Erythroblast (primary cell): ENCODE data around the gene TSPAN16.

Experiments used
- DNase-seq, 2 experiments: peaks; one replicate each; lab custom pipeline; 2025; lab: John Stamatoyannopoulos, UW
- GATA1 ChIP-seq: IDR thresholded peaks from 2 replicates; pipeline ENCODE4 v1.6.1; 2011; ENCODE audit warnings: low read depth, mild to moderate bottlenecking, control low read depth, low read length, moderate library complexity
- POLR2A ChIP-seq: IDR thresholded peaks from 2 replicates; pipeline ENCODE4 v1.6.1; 2011; ENCODE audit warnings: mild to moderate bottlenecking, low read length

TSPAN16 gene, protein sequence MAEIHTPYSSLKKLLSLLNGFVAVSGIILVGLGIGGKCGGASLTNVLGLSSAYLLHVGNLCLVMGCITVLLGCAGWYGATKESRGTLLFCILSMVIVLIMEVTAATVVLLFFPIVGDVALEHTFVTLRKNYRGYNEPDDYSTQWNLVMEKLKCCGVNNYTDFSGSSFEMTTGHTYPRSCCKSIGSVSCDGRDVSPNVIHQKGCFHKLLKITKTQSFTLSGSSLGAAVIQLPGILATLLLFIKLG

DNA sequence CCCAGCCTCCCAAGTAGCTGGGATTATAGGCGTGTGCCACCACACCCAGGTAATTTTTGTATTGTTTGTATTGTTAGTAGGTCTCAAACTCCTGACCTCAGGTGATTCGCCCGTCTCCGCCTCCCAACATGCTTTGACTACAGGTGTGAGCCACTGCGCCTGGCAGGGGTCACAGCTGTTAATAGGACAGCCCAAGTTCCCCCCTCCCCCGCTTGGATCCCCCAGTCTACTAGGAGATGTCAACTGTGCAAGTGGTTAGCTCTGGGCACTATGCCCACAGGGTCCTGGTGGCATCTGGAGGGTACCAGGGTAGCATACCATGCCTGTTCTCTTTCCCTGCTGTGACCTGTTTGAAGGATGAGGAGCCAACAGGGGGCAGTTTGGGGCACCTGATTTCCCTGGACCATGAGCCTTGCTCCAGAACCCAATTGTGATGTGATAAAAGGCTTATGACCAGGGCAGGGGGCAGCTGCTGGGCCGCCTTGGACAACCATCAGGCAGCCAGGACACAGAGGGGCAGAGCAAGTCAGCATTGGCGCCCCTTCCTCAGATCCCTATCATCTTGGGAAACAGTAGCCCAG lies at the start of gene TSPAN16:
Gene TSPAN16, plus strand, starts transcription at position 496 of the 581 bp plus-strand sequence. CDS start 138 bp downstream, outside the sequence.
- TF ChIP-seq POLR2A (no peak), GATA1 (no peak)
- DNase-seq: no peak

DNA sequence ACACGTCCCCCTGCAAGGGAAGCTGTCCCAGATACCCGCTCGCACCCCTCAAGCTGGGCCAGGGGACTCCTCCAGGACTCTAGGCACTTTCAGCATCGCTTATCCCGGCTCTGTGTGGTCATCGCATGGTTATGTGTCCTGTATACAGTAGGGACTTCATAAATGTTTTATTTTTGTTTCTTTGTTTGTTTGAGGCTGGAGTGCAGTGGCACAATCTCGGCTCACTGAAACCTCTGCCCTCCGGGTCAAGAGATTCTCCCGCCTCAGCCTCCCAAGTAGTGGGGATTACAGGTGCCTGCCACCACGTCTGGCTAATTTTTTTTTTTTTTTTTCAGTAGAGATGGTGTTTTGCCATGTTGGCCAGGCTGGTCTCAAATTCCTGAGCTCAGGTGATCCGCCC lies 49.0 kb upstream of the TSPAN16 start:
- TF ChIP-seq GATA1 (no peak), POLR2A (no peak)
- DNase-seq: no peak

DNA sequence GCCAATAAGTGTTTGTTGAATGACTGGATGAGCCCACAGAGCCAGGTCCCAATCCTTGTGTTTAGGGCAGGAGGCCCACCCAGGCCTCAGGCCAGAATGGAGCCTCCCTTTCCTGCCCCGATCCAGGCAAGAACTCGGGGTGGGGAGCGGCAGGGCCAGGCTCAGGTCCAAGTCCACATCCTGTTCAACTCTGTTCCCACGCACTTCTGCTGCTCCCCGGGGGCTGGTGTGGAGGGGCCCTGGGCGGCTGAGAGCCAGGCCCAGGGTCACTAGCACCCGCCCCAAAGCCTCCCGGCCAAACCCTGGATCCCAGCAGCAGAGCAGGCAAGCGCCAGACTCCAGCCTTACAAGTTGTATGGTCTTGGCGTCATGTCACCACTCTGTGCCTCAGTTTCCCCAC lies 48.6 kb upstream of the TSPAN16 start:
- TF ChIP-seq GATA1 (no peak), POLR2A (no peak)
- DNase-seq: no peak

DNA sequence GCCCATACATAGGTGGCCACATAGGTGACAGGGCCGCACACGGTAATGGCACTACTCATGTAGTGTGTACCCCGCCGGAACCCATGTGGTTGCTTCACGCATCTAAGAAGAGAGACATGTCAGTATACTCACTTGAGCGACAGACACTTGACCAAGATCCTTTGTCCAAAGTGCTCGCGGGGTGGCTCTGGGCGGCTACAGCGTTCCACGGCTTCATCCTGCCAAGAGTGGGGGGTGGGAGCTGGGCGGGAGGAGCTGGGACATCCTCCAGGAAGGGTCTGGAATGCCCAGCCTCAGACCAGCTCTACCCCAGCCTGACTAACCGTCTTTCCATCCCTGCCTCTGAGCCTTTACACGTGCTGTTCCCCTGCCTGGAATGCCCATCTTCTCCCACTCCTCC lies 48.0 kb upstream of the TSPAN16 start:
- TF ChIP-seq GATA1 (no peak), POLR2A (no peak)
- no peak for DNase-seq

DNA sequence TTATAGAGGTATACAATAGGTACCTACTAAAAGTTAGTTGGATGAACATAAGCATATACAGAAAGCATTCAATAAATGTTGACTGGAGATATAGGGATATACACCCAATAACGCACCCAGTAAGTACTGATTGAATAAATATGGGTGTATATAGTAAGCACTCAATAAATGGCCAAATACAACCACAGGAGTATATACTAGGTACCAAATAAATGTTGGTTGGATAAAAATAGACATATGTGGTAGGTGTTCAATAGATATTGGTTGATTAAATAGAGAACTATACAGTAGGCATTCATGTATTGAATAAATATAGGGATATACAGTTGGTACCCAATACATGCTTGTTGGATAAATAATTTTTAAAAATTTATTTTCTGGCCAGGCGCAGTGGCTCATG lies 47.1 kb upstream of the TSPAN16 start:
- TF ChIP-seq POLR2A (no peak), GATA1 (no peak)
- no peak for DNase-seq

DNA sequence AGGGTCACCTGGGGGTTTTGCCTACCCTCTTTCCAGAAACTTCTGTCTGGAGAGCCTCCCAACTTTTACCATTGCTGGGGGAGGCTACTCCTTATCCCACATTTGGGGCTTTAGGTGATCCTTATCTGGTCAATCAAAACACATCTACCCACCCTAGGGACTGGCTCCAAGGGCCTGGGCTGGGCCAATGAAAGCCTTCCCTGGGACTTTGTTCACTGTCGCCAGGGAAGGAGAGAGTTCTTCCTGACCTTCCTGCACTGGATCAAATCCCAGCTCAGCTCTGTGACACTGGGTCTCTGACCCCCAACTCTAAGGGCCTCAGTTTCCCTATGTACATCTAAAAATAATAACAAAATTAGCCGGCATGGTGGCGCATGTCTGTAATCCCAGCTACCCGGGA lies 44.7 kb upstream of the TSPAN16 start:
- DNase-seq: no peak
- no peak for TF ChIP-seq POLR2A
- TF ChIP-seq GATA1: no peak

DNA sequence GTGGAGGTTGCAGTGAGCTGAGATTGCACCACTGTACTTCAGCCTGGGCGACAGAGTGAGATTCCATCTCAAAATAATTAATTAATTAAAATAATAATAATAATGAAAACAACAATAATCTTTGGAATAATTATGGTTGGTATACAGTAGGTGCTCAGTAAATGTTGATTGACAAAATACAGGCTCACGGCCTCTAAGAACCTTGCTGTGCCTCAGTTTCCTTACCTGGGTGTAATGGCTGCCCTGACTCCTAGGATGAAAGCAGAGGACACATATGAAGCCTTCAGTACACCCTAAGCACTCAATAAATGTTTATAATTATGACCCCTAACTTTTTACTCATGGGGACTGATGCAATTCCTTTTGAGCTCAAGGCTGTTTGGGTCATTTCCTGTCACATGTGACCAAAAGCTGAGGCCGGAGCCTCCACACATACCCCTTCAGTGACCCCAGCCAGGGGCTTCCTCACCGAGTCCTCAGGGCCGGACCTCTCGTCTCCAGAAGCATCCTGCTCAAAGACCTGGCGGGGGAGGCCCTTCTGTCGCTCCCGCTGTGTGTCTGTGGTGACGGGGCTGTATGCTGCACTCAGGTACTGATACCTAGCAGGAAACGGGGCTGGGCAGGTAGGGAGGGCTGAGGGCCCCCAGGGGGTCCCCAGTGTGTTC lies 44.2 kb upstream of the TSPAN16 start:
- no peak for TF ChIP-seq POLR2A
- TF ChIP-seq GATA1: no peak
- DNase-seq: no peak

DNA sequence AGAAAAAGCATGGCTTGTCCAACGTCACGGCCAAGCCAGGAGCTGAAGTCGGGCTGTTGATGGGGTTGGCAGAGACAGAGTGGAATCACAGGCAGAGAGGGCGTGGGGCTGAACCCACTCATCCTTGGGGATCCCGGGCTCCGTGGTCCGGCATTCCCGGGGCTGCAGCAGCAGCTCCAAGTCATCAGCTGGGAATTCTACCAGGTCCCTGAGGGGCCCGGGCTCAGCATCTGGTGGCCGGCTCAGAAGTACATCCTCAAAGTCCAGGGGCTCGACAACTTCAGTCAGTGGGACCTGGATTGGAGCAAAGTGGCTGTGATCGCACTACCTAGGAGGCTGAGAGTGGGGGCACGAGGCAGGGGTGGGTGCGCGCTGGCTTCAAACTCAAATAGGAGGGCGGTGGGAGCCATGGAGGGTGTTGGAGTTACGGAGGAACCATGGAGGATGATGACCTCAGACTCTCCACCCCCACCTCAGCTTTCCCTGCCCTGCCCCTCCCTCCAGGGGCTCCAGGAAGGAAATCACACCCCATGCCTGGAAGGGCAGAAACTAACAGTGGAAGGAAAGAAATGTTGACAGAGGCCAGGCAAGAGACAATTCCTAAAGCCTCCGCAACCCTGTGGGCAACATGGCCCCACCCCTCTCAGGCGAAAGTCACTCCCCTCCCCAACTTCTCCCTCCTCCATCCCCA lies 43.1 kb upstream of the TSPAN16 start:
- no peak for TF ChIP-seq GATA1
- TF ChIP-seq POLR2A: no peak
- DNase-seq: no peak

DNA sequence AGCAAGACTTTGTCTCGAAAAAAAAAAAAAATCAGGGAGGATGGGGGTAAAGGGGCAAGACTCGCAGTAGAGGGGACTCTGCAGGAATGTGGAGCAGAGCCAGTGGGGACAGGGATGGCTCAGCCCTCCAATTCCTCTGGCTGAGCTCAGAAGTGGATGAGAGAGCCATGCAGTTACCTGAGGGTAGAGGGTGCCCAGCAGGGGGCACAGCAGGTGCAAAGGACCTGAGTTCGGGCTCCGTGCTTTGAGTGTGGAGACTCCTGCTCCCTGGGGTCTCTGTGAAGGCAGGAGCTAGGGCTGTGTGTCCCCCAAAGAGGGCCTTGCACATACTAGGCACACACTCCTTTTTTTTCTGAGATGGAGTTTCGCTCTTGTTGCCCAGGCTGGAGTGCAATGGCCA lies 41.3 kb upstream of the TSPAN16 start:
- TF ChIP-seq GATA1 (no peak), POLR2A (no peak)
- no peak for DNase-seq

DNA sequence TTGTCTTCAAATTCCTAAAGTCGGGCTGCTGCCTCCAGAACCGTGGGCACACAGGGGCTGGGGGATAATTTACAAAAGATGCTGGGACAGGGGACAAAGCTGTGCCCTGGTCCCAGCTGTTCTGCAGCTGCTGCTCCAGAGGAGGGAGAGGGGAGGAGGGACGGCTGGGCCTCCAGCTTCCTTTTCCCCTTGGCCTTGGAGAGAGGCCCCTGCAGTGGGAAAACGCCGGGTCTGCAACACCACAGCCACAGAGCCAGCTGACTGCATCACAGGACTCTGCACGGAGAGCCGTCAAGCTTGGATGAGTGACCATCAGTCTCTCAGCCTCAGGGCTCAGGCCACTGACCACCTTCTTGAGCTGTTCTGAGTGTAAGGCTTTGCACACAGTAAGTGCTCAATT lies 39.8 kb upstream of the TSPAN16 start:
- DNase-seq: no peak
- no peak for TF ChIP-seq GATA1
- no peak for TF ChIP-seq POLR2A

DNA sequence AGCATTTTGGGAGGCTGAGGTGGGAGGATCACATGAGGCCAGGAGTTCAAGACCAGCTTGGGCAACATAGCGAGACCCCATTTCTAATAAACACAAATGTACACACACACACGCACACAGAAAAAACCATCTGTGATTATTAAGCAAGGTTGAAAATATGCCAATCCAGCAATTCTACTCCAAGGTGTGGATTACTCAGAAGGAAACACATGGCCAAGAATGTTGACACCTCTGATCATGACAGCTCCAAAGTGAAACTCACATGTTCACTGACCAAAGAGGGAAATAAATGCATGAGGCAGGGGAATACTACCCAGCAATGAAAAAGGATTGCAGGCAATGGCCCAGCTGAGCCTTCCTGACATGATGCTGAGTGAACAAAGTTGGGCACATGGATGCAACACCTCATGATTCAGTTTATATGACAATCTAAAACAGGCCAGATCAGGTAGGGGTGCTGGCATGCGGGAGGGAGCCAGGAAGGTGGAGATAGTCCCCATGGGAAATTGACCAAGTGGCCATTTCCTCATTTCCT lies 38.0 kb upstream of the TSPAN16 start:
- TF ChIP-seq POLR2A: no peak
- TF ChIP-seq GATA1: no peak
- no peak for DNase-seq

DNA sequence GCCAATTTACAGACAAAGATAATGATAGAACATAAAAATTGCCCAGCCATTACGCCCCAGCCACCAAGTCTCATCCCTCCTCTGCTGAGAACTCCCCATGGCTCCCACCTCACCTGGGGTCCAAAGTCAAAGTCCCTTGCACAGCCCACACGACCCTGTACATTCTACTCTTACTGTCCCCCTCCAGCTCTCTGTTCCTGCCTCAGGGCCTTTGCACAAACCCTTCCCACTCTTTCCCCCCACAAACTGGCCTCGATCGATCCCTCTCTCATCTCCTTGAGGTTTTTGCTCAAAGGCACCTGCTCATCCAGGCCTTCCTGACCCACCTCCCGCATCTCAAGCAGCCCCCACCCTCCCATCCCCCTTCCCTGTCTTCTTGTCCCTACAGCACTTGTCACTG lies 35.0 kb upstream of the TSPAN16 start:
- no peak for DNase-seq
- TF ChIP-seq GATA1: no peak

DNA sequence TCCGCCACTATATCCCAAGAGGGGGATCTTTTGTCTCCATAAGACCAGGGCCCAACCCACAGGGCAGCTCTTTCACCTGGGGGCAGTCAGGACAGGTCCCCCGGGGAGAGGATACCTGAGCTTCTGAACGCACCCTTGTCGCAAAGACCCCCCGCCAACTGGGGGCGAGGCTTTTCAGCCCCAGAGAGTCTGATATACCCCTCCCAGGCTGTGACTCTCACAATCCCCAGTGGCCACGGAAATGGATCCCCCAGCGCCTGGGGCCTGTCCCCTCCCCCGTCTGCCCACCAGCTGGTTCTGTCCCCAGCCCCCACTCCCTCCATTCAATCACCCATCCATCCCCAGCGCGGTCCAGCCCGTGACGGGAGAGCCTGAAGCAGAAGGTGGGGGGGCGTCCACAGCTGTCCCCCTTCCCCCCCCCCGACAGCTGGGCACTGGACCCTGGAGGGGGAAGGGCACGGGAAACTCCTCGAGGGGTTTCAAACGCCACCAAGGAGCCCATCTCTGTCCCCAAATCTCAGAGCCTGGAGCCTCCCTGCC lies 34.5 kb upstream of the TSPAN16 start:
- TF ChIP-seq GATA1 (no peak), POLR2A (no peak)
- no peak for DNase-seq
